Endodermal cell (in vitro differentiated cells): Measurements from ENCODE around the gene KATNBL1. TPM values are rescaled to one million over a fixed set of nuclear protein-coding genes. Genes with fewer than 3 reads are reported as not detected.

ENCODE experiments used
- DNase-seq: peaks from one replicate; pipeline ENCODE4 v3.0.0-alpha.2; 2017
- H3K27ac ChIP-seq: 2 replicates; pipeline ENCODE4 v1.5.1; 2013; ENCODE audit warnings: mild to moderate bottlenecking, low read depth, low read length, moderate library complexity
- H3K27me3 ChIP-seq: 2 replicates; pipeline ENCODE4 v1.6.1; 2013; ENCODE audit warnings: mild to moderate bottlenecking, low read length, moderate library complexity; ENCODE audit not compliant: insufficient read depth, control insufficient read depth, poor library complexity, severe bottlenecking
- H3K36me3 ChIP-seq: 2 replicates; pipeline ENCODE4 v1.7.0; 2013; ENCODE audit warnings: mild to moderate bottlenecking, low read length, moderate library complexity; ENCODE audit not compliant: control insufficient read depth, insufficient read depth
- H3K4me1 ChIP-seq: one replicate; pipeline ENCODE4 v1.7.0; 2013; ENCODE audit warnings: low read length; ENCODE audit not compliant: control insufficient read depth, insufficient read depth
- H3K4me3 ChIP-seq: 2 replicates; pipeline ENCODE4 v1.5.1; 2013; ENCODE audit warnings: mild to moderate bottlenecking, low read length, moderate library complexity
- H3K9ac ChIP-seq: 2 replicates; pipeline ENCODE4 v1.6.1; 2013; ENCODE audit warnings: mild to moderate bottlenecking, low read length, moderate library complexity; ENCODE audit not compliant: poor library complexity, severe bottlenecking; ENCODE audit errors: extremely low read depth
- H3K9me3 ChIP-seq: 2 replicates; pipeline ENCODE4 v1.6.1; 2013; ENCODE audit warnings: mild to moderate bottlenecking, low read length, moderate library complexity; ENCODE audit not compliant: control insufficient read depth
- H3K27ac Mint-ChIP-seq: 2 replicates; pipeline ENCODE4 v1.8.0; 2020; ENCODE audit warnings: mixed read lengths
- H3K27me3 Mint-ChIP-seq: 2 replicates; pipeline ENCODE4 v1.8.0; 2021; ENCODE audit warnings: mild to moderate bottlenecking, mixed read lengths; ENCODE audit not compliant: insufficient read depth
- H3K36me3 Mint-ChIP-seq: 2 replicates; pipeline ENCODE4 v1.8.0; 2020; ENCODE audit warnings: low read depth, mixed read lengths
- H3K4me1 Mint-ChIP-seq: 2 replicates; pipeline ENCODE4 v1.8.0; 2020; ENCODE audit warnings: mixed read lengths
- H3K4me3 Mint-ChIP-seq: 2 replicates; pipeline ENCODE4 v1.8.0; 2020; ENCODE audit warnings: mild to moderate bottlenecking, moderate library complexity, mixed read lengths
- H3K9me3 Mint-ChIP-seq: 2 replicates; pipeline ENCODE4 v1.8.0; 2020; ENCODE audit warnings: mild to moderate bottlenecking, mixed read lengths
- WGBS, 2 experiments: methylation state at CpG; one replicate each; pipeline versions ENCODE4 v1.1.5 to v1.1.7; 2013; ENCODE audit warnings: missing lambda C conversion rate in 2 of 2, mixed read lengths in 1 of 2; ENCODE audit not compliant: insufficient coverage in 1 of 2, insufficient read length in 1 of 2; 5-methylcytosine and 5-hydroxymethylcytosine counted together
- total RNA-seq, 2 donors: library from RNA; stranded (reverse); fragmentation: NEBNext Ultra II Directional in 1 of 2; extraction: Animal tissue kit (Norgen Biotek cat#: 25700) in 1 of 2; gene quantifications; 2 replicates in 1 of 2; 3 replicates in 1 of 2; pipeline ENCODE4 v1.2.1, GENCODE V29; 2021
- TF ChIP-seq, protein P1 (sequence below): fragments of 200-600 bp; sonication (generic); conservative IDR thresholded peaks from 2 replicates; pipeline ENCODE4 v1.5.0; 2021; ENCODE audit warnings: antibody characterized with exemption, mild to moderate bottlenecking

KATNBL1 gene
- total RNA-seq, 2 donors from 2014 or later, result 54.3 to 71.8 TPM

DNA sequence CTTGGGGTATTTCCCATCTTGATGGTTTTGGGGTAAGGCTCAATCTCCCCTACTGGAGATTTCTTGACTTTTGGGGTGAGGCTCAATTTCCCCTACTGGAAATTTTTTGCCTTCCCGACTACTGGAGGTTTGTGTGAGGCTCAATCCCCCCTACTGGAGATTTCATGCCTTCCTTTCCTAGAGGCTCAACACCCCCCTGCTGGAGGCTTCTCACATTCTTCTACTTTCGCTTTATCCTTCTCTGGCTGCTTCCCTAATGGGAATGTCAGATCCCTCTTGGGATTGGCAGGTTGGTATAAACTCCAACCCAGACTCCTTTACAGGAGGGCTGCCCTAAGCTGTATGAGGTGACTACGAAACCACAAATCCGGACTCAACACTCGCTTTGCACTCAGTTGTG lies 49.2 kb downstream of the KATNBL1 start:
- Histone ChIP-seq H3K4me3 (peak overlapping the region; percentile 46), H3K27me3 (no peaks in the 10 kb centered on the region), H3K36me3 (peaks cover 65% of the 10 kb centered on the region), H3K9me3 (peaks cover 80% of the 10 kb centered on the region), H3K4me1 (no peaks in the 10 kb centered on the region), H3K9ac (no peak overlapping the region), H3K27ac (no peak overlapping the region)
- H3K27ac Mint-ChIP-seq, result no peak overlapping the region
- H3K27me3 Mint-ChIP-seq, result no peaks in the 10 kb centered on the region
- WGBS, 2 experiments, result 93 to 96% methylated on average over 3 to 5 of the region's 5 CpGs
- H3K9me3 Mint-ChIP-seq, result peaks cover 49% of the 10 kb centered on the region
- H3K4me1 Mint-ChIP-seq, result no peaks in the 10 kb centered on the region
- TF ChIP-seq, protein P1, sequence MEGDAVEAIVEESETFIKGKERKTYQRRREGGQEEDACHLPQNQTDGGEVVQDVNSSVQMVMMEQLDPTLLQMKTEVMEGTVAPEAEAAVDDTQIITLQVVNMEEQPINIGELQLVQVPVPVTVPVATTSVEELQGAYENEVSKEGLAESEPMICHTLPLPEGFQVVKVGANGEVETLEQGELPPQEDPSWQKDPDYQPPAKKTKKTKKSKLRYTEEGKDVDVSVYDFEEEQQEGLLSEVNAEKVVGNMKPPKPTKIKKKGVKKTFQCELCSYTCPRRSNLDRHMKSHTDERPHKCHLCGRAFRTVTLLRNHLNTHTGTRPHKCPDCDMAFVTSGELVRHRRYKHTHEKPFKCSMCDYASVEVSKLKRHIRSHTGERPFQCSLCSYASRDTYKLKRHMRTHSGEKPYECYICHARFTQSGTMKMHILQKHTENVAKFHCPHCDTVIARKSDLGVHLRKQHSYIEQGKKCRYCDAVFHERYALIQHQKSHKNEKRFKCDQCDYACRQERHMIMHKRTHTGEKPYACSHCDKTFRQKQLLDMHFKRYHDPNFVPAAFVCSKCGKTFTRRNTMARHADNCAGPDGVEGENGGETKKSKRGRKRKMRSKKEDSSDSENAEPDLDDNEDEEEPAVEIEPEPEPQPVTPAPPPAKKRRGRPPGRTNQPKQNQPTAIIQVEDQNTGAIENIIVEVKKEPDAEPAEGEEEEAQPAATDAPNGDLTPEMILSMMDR, result peak; percentile 41
- DNase-seq, result peak; percentile 86
- no peak overlapping the region for H3K4me3 Mint-ChIP-seq
- H3K36me3 Mint-ChIP-seq, result peaks cover 82% of the 10 kb centered on the region

DNA sequence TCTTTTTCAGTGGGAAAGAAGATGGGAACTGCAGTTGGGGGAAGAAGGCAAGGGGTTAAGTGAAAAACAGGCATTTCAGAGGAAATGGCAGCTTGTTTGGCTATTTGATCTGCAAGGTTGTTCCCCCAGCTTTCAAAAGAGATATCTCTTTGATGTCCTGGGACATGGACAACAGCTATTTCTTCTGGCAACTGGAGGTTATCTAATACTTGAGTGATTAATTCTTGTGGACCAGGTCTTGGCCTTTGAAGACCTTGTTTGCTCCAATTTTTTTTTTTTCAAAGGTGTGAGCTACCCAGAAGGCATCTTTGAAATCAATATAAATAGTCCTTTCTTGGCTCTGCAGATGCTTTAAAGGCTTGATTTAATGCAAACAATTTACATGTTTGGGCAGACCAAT lies 51.5 kb downstream of the KATNBL1 start:
- Mint-ChIP-seq H3K9me3 (peaks cover 62% of the 10 kb centered on the region), H3K36me3 (peaks cover 91% of the 10 kb centered on the region), H3K27me3 (no peaks in the 10 kb centered on the region), H3K27ac (no peak overlapping the region), H3K4me1 (no peaks in the 10 kb centered on the region), H3K4me3 (no peak overlapping the region)
- H3K4me3 ChIP-seq, result no peak overlapping the region
- DNase-seq, result no peak
- H3K9me3 ChIP-seq, result peaks cover 81% of the 10 kb centered on the region
- no peaks in the 10 kb centered on the region for H3K4me1 ChIP-seq
- no peaks in the 10 kb centered on the region for H3K27me3 ChIP-seq
- TF ChIP-seq, protein P1, result no peak
- no peak overlapping the region for H3K9ac ChIP-seq
- H3K27ac ChIP-seq, result no peak overlapping the region
- H3K36me3 ChIP-seq, result peaks cover 88% of the 10 kb centered on the region

DNA sequence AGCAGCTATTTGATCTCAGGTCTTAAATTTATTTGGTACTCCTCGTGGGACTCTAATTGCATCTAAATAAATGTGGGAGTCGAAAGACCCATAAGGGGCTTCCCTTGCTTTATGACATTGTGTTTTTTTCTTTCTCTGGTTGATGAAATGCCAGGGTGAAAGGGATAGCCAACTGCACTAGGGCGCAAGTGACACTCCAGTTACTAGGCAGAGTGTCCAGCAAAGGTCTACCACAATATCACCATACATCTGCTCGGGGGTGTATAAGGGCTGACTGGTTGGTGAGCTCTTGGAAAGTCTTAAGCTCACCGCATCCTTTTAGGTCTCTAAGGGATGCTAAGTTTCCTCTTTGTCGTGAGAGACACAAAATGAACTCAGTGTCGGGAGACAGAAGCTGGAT lies 54.0 kb downstream of the KATNBL1 start:
- no peak for DNase-seq
- 95 to 100% methylated on average over 4 to 7 of the region's 7 CpGs for WGBS, 2 experiments
- peaks cover 84% of the 10 kb centered on the region for H3K36me3 ChIP-seq
- H3K27me3 ChIP-seq, result no peaks in the 10 kb centered on the region
- no peaks in the 10 kb centered on the region for H3K4me1 Mint-ChIP-seq
- H3K27me3 Mint-ChIP-seq, result no peaks in the 10 kb centered on the region
- no peak overlapping the region for H3K27ac Mint-ChIP-seq
- TF ChIP-seq, protein P1, result no peak
- peaks cover 38% of the 10 kb centered on the region for H3K9me3 Mint-ChIP-seq
- H3K4me3 ChIP-seq, result peak overlapping the region; percentile 53
- no peak overlapping the region for H3K27ac ChIP-seq
- peaks cover 84% of the 10 kb centered on the region for H3K36me3 Mint-ChIP-seq
- H3K4me1 ChIP-seq, result no peaks in the 10 kb centered on the region
- H3K9me3 ChIP-seq, result peaks cover 56% of the 10 kb centered on the region
- no peak overlapping the region for H3K4me3 Mint-ChIP-seq
- H3K9ac ChIP-seq, result no peak overlapping the region
